MM.1S (cell line): Measurements from ENCODE around the gene OSBPL8.

Experiments used
- EZH2 ChIP-seq: fragments of 300-600 bp; sonication (generic); optimal IDR thresholded peaks from 2 replicates; pipeline ENCODE3; 2017; ENCODE audit warnings: low read depth, mild to moderate bottlenecking, antibody characterized with exemption, low read length, mixed read lengths
- EZH2phosphoT487 ChIP-seq: fragments of 300-600 bp; sonication (generic); IDR thresholded peaks from 2 replicates; pipeline ENCODE4 v1.6.1; 2018; ENCODE audit warnings: antibody characterized with exemption, low read length
- TF ChIP-seq, protein P1 (sequence below): fragments of 300-600 bp; sonication (generic); IDR thresholded peaks from 2 replicates; pipeline ENCODE4 v1.5.1; 2016; ENCODE audit warnings: antibody characterized with exemption, low read length, mixed read lengths

DNA sequence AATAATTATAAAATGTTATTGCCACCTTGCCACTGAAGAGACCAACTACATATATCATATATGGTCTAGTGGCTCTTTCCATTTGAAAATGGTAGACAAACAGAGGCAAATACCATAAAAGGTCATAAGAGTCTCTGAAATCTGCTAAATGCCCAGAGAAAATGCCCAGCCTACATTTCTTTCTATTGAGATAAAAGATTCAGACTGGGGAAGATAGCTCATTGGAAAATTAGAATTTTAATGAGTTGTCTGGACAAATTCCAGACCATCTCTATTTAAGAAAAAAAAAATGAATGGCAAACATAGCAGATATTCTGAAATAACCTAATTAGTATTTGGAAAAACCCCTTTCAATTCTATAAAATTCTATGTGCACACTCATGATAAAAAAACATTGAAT, 131.5 kb downstream of the OSBPL8 start:
- TF ChIP-seq EZH2 (no peak), EZH2phosphoT487 (no peak)
- TF ChIP-seq, protein P1, sequence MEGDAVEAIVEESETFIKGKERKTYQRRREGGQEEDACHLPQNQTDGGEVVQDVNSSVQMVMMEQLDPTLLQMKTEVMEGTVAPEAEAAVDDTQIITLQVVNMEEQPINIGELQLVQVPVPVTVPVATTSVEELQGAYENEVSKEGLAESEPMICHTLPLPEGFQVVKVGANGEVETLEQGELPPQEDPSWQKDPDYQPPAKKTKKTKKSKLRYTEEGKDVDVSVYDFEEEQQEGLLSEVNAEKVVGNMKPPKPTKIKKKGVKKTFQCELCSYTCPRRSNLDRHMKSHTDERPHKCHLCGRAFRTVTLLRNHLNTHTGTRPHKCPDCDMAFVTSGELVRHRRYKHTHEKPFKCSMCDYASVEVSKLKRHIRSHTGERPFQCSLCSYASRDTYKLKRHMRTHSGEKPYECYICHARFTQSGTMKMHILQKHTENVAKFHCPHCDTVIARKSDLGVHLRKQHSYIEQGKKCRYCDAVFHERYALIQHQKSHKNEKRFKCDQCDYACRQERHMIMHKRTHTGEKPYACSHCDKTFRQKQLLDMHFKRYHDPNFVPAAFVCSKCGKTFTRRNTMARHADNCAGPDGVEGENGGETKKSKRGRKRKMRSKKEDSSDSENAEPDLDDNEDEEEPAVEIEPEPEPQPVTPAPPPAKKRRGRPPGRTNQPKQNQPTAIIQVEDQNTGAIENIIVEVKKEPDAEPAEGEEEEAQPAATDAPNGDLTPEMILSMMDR = no peak
